Ovary (tissue), 9 donors: Measurements from ENCODE around the gene SHBG. TPM values are rescaled to one million over a fixed set of nuclear protein-coding genes. Genes with fewer than 3 reads are reported as not detected.
"Not testable (repeated sequence)": the region's sequence is repeated elsewhere in the genome, so short reads cannot be mapped to it uniquely, and the experiment has no call there.

Source experiments
- DNase-seq, 5 donors: peaks; one replicate each; pipeline ENCODE4 v3.0.0-alpha.2; 2019 to 2020
- H3K27ac ChIP-seq, 2 donors: fragments of 200-600 bp; one replicate each; pipeline versions ENCODE4 v1.5.1 to v1.8.0; 2019 to 2022
- H3K27me3 ChIP-seq: fragments of 200-600 bp; one replicate; pipeline ENCODE4 v1.8.0; 2022
- H3K36me3 ChIP-seq: fragments of 200-600 bp; sonication (generic); one replicate; pipeline ENCODE4 v1.5.1; 2019
- H3K4me1 ChIP-seq: one replicate; pipeline ENCODE4 v1.8.1; 2013; ENCODE audit warnings: mild to moderate bottlenecking, moderate library complexity; ENCODE audit not compliant: insufficient read depth
- H3K4me3 ChIP-seq: fragments of 200-600 bp; sonication (generic); one replicate; pipeline ENCODE4 v1.5.1; 2017
- H3K9me3 ChIP-seq, 2 donors: fragments of 200-600 bp in 1 of 2; sonication (generic) in 1 of 2; one replicate each; pipeline versions ENCODE4 v1.5.1 to v1.8.1; 2013 to 2019; ENCODE audit warnings: mild to moderate bottlenecking in 1 of 2, moderate library complexity in 1 of 2
- EP300 ChIP-seq: sonication (generic); formaldehyde crosslinking; IDR thresholded peaks from one replicate; pipeline ENCODE4 v1.6.1; 2017; ENCODE audit warnings: antibody characterized with exemption
- POLR2A ChIP-seq: fragments of 450-650 bp; IDR thresholded peaks from one replicate; pipeline ENCODE4 v1.6.1; 2017; ENCODE audit warnings: antibody characterized with exemption, mild to moderate bottlenecking, moderate library complexity
- WGBS, 3 donors: extraction: QIAGEN DNeasy Blood & Tissue Kit in 1 of 3; methylation state at CpG; one replicate each; pipeline versions ENCODE4 v1.1.5 to v1.1.7; 2013 to 2017; 5-methylcytosine and 5-hydroxymethylcytosine counted together
- intact Hi-C, 4 donors: fragments of 100-400 bp; cut with DNase I; formaldehyde crosslinking; loops; one replicate each; pipeline versions ENCODE4 v1.11.0 to v1.15.1; 2022 to 2023
- polyA plus RNA-seq, 2 donors: library from polyadenylated mRNA; stranded (reverse); fragments of 200-250 nt in 1 of 2; fragments of 350-450 nt in 1 of 2; fragmentation: Illumina TruSeq in 1 of 2; extraction: RNeasy Lipid Tissue Mini Kit (QIAGEN cat#74804) in 1 of 2; gene quantifications; one replicate each; pipeline ENCODE4 v1.2.3, GENCODE V29; 2013 to 2014
- total RNA-seq, 7 donors: library from RNA; depleted of rRNA in 2 of 7; stranded (reverse); fragments of >200 nt in 2 of 7; fragmentation: NEBNext Ultra II Directional in 3 of 7; extraction: Animal tissue kit (Norgen Biotek cat#: 25700) in 3 of 7; gene quantifications; one replicate each; pipeline versions ENCODE4 v1.1.0 to v1.2.4, GENCODE V29; 2016 to 2023
- TF ChIP-seq, protein P1 (sequence below), 3 donors: fragments of 450-650 bp in 2 of 3; fragments of 200-600 bp in 1 of 3; IDR thresholded peaks; one replicate each; pipeline versions ENCODE4 v1.5.1 to v1.8.0; 2016 to 2022; ENCODE audit warnings: antibody characterized with exemption in 3 of 3, mild to moderate bottlenecking in 1 of 3
- donor health status: DM: no; HTN: no; CAD: no; lungs with moderate emphysema.
- donor health status: DM: no; HTN: no; CAD: no.
- donor health status: Bipolar disorder and iron deficiency.
- donor health status: DM: yes; HTN: yes; CAD: no.
- donor health status: DM: no; HTN: no; CAD: no.
- donor health status: DM: yes; HTN: yes; CAD: no.

The SHBG gene
- total and polyA plus RNA-seq, 9 donors, result 0.63 to 1.3 (median 0.92) TPM

- no peaks in the 10 kb centered on the region for H3K36me3 ChIP-seq
- no peaks in the 10 kb centered on the region for H3K9me3 ChIP-seq
- H3K4me1 ChIP-seq, result peaks cover 15% of the 10 kb centered on the region
- TF ChIP-seq POLR2A (no peak), EP300 (no peak)
- TF ChIP-seq, protein P1, sequence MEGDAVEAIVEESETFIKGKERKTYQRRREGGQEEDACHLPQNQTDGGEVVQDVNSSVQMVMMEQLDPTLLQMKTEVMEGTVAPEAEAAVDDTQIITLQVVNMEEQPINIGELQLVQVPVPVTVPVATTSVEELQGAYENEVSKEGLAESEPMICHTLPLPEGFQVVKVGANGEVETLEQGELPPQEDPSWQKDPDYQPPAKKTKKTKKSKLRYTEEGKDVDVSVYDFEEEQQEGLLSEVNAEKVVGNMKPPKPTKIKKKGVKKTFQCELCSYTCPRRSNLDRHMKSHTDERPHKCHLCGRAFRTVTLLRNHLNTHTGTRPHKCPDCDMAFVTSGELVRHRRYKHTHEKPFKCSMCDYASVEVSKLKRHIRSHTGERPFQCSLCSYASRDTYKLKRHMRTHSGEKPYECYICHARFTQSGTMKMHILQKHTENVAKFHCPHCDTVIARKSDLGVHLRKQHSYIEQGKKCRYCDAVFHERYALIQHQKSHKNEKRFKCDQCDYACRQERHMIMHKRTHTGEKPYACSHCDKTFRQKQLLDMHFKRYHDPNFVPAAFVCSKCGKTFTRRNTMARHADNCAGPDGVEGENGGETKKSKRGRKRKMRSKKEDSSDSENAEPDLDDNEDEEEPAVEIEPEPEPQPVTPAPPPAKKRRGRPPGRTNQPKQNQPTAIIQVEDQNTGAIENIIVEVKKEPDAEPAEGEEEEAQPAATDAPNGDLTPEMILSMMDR (IDR thresholded peaks at IDR 0.05), result no peak
- no peak for DNase-seq
- H3K4me3 ChIP-seq, result peak overlapping the region; percentile 41
- intact Hi-C loops, result no loop called here
- no peaks in the 10 kb centered on the region for H3K27me3 ChIP-seq
- WGBS, 3 donors, result 5 to 8% (median 7%) methylated on average over 28 of the region's 28 CpGs
- H3K27ac ChIP-seq, result peak overlapping the region; percentile 26 to 85
These were observed 14.6 kb upstream of the SHBG start for GRCh38 chr17:7615265-7615747.

DNA sequence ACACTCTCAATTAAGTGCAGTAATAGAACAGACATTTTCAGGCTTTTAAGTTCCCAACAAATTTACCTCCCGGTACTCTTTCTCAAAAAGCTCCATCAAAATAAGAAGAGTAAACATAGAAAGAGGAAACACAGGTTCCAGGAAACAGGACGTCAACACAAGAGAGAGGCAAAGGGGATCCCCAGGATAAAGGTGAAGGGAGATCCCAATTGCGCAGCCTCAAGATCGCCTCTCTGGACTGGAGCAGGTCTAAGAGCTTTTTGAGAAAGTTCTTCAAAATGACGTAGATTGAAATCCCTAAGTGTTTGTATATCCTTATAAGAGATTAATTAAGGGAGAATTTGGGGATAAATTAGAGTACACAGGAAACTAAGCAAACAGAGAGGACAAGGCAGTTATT, 11.3 kb upstream of the SHBG start:
- intact Hi-C loops, result no loop called here

GRCh38 chr17:7620835-7621234, 9.1 kb upstream of the SHBG start:
- H3K4me1 ChIP-seq, result no peaks in the 10 kb centered on the region
- H3K4me3 ChIP-seq, result no peak overlapping the region
- H3K27me3 ChIP-seq, result no peaks in the 10 kb centered on the region
- no peak for DNase-seq
- TF ChIP-seq POLR2A (no peak), EP300 (no peak)
- TF ChIP-seq, protein P1 (IDR thresholded peaks at IDR 0.05), result no peak
- WGBS, 3 donors, result 83 to 92% (median 92%) methylated on average over 8 of the region's 8 CpGs
- no peaks in the 10 kb centered on the region for H3K9me3 ChIP-seq
- no peaks in the 10 kb centered on the region for H3K36me3 ChIP-seq
- H3K27ac ChIP-seq, result no peak overlapping the region
- intact Hi-C loops, result loop anchor here in 1 of 4 donors (10.0 kb wide), 1 partner anchor 214 kb away; the partner anchor contains the start of gene KDM6B

More for the DNA sequence above, 11.3 kb upstream of the SHBG start:
- Histone ChIP-seq H3K4me3 (no peak overlapping the region), H3K36me3 (no peaks in the 10 kb centered on the region), H3K4me1 (peaks cover 3% of the 10 kb centered on the region), H3K27ac (no peak overlapping the region), H3K9me3 (no peaks in the 10 kb centered on the region), H3K27me3 (no peaks in the 10 kb centered on the region)
- no peak for DNase-seq
- WGBS, 3 donors, result 82 to 86% (median 84%) methylated on average over 5 of the region's 5 CpGs
- TF ChIP-seq POLR2A, result no peak
- no peak for TF ChIP-seq EP300
- TF ChIP-seq, protein P1 (IDR thresholded peaks at IDR 0.05), result no peak

- 80 to 92% (median 89%) methylated on average over 5 of the region's 5 CpGs for WGBS, 3 donors
- TF ChIP-seq EP300 (no peak), POLR2A (no peak)
- TF ChIP-seq, protein P1 (IDR thresholded peaks at IDR 0.05), result no peak
- Histone ChIP-seq H3K27me3 (no peaks in the 10 kb centered on the region), H3K4me1 (peaks cover 4% of the 10 kb centered on the region), H3K27ac (no peak overlapping the region), H3K36me3 (no peaks in the 10 kb centered on the region), H3K4me3 (no peak overlapping the region), H3K9me3 (no peaks in the 10 kb centered on the region)
- no peak for DNase-seq
- intact Hi-C loops, result loop anchor here in 1 of 4 donors (10.0 kb wide), 1 partner anchor 211 kb away; the partner anchor contains the start of gene KDM6B
These were observed 6.3 kb upstream of the SHBG start for GRCh38 chr17:7623661-7624060.

GRCh38 chr17:7625749-7626148, 4.2 kb upstream of the SHBG start:
- H3K27me3 ChIP-seq, H3K9me3 ChIP-seq, DNase-seq, H3K4me3 ChIP-seq, H3K36me3 ChIP-seq, H3K4me1 ChIP-seq: not testable (repeated sequence)
- intact Hi-C loops, result loop anchor here in 1 of 4 donors (2.0 to 10.0 kb wide), 2 partner anchors 61 to 209 kb away; partner anchors contain the start of genes KDM6B and TP53
- WGBS, 3 donors, result 94 to 98% (median 97%) methylated on average over 16 of the region's 16 CpGs
- peak overlapping the region in 1 of 2 donors; percentile 97 for H3K27ac ChIP-seq
